Skeletal muscle tissue (tissue), 4 donors: ENCODE measurements around the gene SORCS3. TPM values are rescaled to one million over a fixed set of nuclear protein-coding genes. Genes with fewer than 3 reads are reported as not detected.

ENCODE experiments used
- H3K27ac ChIP-seq: one replicate; pipeline ENCODE4 v1.7.0; 2013; ENCODE audit warnings: mild to moderate bottlenecking, low read depth, low read length, inconsistent platforms
- H3K27me3 ChIP-seq, 3 donors: one replicate each; pipeline ENCODE4 v1.7.0; 2013; ENCODE audit warnings: low read length in 3 of 3; ENCODE audit not compliant: control insufficient read depth in 3 of 3, insufficient read depth in 3 of 3
- H3K36me3 ChIP-seq, 3 donors: one replicate each; pipeline ENCODE4 v1.7.0; 2013; ENCODE audit warnings: low read length in 3 of 3; ENCODE audit not compliant: control insufficient read depth in 3 of 3, insufficient read depth in 3 of 3
- H3K4me1 ChIP-seq, 3 donors: one replicate each; pipeline ENCODE4 v1.7.0; 2013; ENCODE audit warnings: low read length in 3 of 3, mild to moderate bottlenecking in 3 of 3; ENCODE audit not compliant: control insufficient read depth in 3 of 3, insufficient read depth in 3 of 3
- H3K4me3 ChIP-seq, 3 donors: one replicate each; pipeline ENCODE4 v1.7.0; 2013; ENCODE audit warnings: low read length in 3 of 3
- H3K9ac ChIP-seq, 3 donors: one replicate each; pipeline ENCODE4 v1.7.0; 2013; ENCODE audit warnings: low read length in 3 of 3, mild to moderate bottlenecking in 3 of 3, moderate library complexity in 2 of 3, low read depth in 1 of 3
- H3K9me3 ChIP-seq, 3 donors: one replicate each; pipeline ENCODE4 v1.7.0; 2013; ENCODE audit warnings: low read length in 3 of 3; ENCODE audit not compliant: control insufficient read depth in 3 of 3
- total RNA-seq: library from RNA; depleted of rRNA; stranded (reverse); fragments of >200 nt; gene quantifications from one replicate; pipeline ENCODE4 v1.2.3, GENCODE V29; 2014
- donor health status: Osteomylitis.

The SORCS3 gene
- total RNA-seq, 1 donor from 2014 or later, result 0.52 TPM

DNA sequence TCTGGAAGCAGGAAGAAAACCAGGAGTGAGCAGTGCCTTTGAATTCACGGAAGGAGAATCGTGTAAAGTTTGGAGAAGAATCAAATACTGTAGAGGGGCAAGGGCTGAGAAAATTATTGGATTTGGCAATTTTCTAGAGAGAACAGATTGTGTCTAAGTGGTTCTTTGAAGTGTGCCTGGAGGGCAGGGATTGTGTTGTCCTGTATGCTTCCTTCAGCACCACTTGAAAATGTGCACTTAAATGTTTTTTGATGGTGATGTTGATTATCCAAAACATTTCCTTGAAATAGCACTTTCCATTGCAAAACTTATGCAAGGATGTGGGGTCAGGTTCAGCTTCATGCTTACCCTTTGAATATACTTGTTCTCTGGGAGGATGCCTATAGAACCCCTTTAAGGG, 360.2 kb downstream of the SORCS3 start:
- H3K9me3 ChIP-seq, result no peaks in the 10 kb centered on the region
- H3K4me3 ChIP-seq, result no peak overlapping the region
- no peak overlapping the region for H3K27ac ChIP-seq
- no peaks in the 10 kb centered on the region for H3K4me1 ChIP-seq
- no peak overlapping the region for H3K9ac ChIP-seq
- H3K36me3 ChIP-seq, result no peaks in the 10 kb centered on the region
- H3K27me3 ChIP-seq, result no peaks in the 10 kb centered on the region

DNA sequence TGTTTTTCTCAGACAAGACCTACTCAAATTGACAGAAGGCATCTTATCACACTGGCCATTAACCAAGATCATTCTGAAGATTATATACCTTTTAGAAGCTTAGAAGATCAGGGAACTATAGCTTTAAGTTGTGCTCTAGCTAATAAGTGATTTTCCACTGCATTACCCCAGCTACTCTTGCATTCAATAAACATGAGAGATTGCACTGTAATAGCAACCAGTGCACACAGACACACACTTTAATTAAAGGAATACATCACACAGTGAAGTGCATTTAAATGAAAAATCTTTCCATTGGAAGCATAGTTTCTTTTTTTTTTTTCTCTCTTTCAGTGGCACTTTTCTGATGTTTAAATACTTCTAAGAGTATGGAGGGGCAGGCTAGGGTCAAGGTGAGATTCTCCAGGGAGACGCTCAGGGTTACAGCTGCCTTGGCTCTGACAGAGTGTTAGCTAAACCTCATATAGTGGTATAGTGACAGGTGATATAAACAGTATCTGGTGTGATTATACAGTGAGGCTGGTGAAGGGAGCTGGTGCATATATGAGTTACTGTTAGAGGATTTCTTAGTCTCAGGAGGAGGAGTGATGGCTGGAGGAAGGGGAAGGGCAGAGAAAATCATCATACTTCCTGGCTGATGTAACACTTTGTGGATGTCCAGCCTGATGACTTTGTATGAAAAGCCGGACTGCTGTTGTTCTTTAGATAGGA, 369.5 kb downstream of the SORCS3 start:
- Histone ChIP-seq H3K4me1 (no peaks in the 10 kb centered on the region), H3K27ac (no peak overlapping the region), H3K9me3 (no peaks in the 10 kb centered on the region)

DNA sequence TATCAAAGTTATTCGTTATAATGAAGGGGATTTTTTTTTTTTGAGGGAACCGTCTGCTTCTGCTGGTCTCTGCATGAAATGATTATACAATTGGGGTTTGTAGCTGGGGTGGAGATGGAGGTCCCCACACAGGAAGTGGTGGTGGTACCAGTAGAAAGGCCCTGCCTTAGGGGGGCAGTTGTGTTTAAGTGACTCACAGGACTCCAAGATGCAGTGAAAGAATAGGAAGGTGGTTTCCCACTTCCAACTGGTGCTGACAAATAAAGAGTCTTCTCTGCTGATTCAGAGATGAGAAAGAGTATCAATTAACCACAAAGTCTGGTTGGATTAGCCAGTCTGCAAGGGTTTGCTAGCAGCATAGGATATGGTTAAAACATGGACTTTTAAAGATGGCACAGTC, 376.0 kb downstream of the SORCS3 start:
- no peak overlapping the region for H3K9ac ChIP-seq
- no peaks in the 10 kb centered on the region for H3K27me3 ChIP-seq
- no peak overlapping the region for H3K27ac ChIP-seq
- H3K4me3 ChIP-seq, result no peak overlapping the region
- no peaks in the 10 kb centered on the region for H3K36me3 ChIP-seq
- H3K4me1 ChIP-seq, result no peaks in the 10 kb centered on the region
- no peaks in the 10 kb centered on the region for H3K9me3 ChIP-seq

More for the DNA sequence above, 369.5 kb downstream of the SORCS3 start:
- no peaks in the 10 kb centered on the region for H3K27me3 ChIP-seq
- H3K36me3 ChIP-seq, result no peaks in the 10 kb centered on the region
- no peak overlapping the region for H3K9ac ChIP-seq
- H3K4me3 ChIP-seq, result no peak overlapping the region

DNA sequence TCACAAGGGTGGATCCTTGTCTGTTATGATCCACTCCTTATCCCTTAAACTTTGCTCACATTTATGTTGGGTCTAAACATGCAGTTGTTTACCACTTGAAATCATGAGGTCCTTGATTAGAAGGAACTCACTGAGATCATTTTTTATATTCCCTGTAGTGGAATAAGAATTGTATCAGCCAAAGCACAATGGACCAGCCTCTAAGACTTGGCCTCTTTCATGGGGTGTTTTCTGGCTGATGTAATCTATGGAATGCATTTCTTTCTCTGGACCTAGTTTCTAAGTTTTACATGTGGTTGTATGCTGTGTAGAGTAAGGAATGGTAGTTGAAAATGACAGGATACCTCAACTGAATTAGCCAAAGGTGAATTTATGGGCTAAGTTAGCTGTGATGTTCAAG, 376.6 kb downstream of the SORCS3 start:
- H3K9ac ChIP-seq, result no peak overlapping the region
- H3K27ac ChIP-seq, result no peak overlapping the region
- H3K27me3 ChIP-seq, result no peaks in the 10 kb centered on the region
- no peaks in the 10 kb centered on the region for H3K9me3 ChIP-seq
- no peak overlapping the region for H3K4me3 ChIP-seq
- no peaks in the 10 kb centered on the region for H3K4me1 ChIP-seq
- no peaks in the 10 kb centered on the region for H3K36me3 ChIP-seq

GRCh38 chr10:105023211-105024111, 382.4 kb downstream of the SORCS3 start:
- Histone ChIP-seq H3K27me3 (no peaks in the 10 kb centered on the region), H3K4me1 (peaks cover 0 to 5% (median 0%) of the 10 kb centered on the region in 3 donors), H3K9ac (no peak overlapping the region), H3K9me3 (no peaks in the 10 kb centered on the region), H3K27ac (no peak overlapping the region), H3K36me3 (no peaks in the 10 kb centered on the region), H3K4me3 (no peak overlapping the region)

- Histone ChIP-seq H3K9ac (no peak overlapping the region), H3K4me1 (peaks cover 0 to 5% (median 0%) of the 10 kb centered on the region in 3 donors), H3K4me3 (no peak overlapping the region), H3K9me3 (no peaks in the 10 kb centered on the region), H3K27me3 (no peaks in the 10 kb centered on the region), H3K36me3 (no peaks in the 10 kb centered on the region), H3K27ac (no peak overlapping the region)
These were observed 383.1 kb downstream of the SORCS3 start for GRCh38 chr10:105024184-105024583.

DNA sequence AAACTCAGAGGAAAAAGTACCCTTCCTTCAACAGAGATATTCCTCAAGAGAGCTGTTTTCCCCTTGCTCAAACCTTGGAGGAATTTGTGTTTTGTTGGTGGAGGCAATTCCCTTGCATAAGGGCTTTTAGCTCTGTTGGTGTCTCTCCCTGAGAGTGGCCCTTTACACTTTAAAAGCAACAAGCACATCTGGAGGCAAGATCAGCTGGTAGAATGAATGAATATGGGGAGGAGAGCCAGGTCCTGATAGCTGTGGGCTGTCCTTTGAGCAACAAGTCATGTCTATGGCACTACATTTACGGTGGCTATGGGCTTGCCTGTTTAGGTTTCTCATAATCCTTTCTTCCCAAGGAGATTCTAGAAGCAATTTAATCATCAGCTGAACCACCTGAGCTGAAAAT, 384.0 kb downstream of the SORCS3 start:
- peaks cover 0 to 5% (median 0%) of the 10 kb centered on the region in 3 donors for H3K4me1 ChIP-seq
- no peak overlapping the region for H3K4me3 ChIP-seq
- H3K9ac ChIP-seq, result no peak overlapping the region
- no peaks in the 10 kb centered on the region for H3K27me3 ChIP-seq
- H3K9me3 ChIP-seq, result no peaks in the 10 kb centered on the region
- H3K36me3 ChIP-seq, result no peaks in the 10 kb centered on the region
- H3K27ac ChIP-seq, result no peak overlapping the region

GRCh38 chr10:105026566-105026965, 385.5 kb downstream of the SORCS3 start:
- Histone ChIP-seq H3K27ac (no peak overlapping the region), H3K9ac (no peak overlapping the region), H3K27me3 (no peaks in the 10 kb centered on the region)

GRCh38 chr10:105029286-105029685, 388.2 kb downstream of the SORCS3 start:
- Histone ChIP-seq H3K27ac (no peak overlapping the region), H3K27me3 (no peaks in the 10 kb centered on the region), H3K9me3 (no peaks in the 10 kb centered on the region), H3K9ac (no peak overlapping the region), H3K36me3 (no peaks in the 10 kb centered on the region), H3K4me1 (no peaks in the 10 kb centered on the region), H3K4me3 (no peak overlapping the region)

More at GRCh38 chr10:105026566-105026965, 385.5 kb downstream of the SORCS3 start:
- H3K4me3 ChIP-seq, result no peak overlapping the region
- H3K36me3 ChIP-seq, result no peaks in the 10 kb centered on the region
- peaks cover 0 to 5% (median 0%) of the 10 kb centered on the region in 3 donors for H3K4me1 ChIP-seq
- no peaks in the 10 kb centered on the region for H3K9me3 ChIP-seq

DNA sequence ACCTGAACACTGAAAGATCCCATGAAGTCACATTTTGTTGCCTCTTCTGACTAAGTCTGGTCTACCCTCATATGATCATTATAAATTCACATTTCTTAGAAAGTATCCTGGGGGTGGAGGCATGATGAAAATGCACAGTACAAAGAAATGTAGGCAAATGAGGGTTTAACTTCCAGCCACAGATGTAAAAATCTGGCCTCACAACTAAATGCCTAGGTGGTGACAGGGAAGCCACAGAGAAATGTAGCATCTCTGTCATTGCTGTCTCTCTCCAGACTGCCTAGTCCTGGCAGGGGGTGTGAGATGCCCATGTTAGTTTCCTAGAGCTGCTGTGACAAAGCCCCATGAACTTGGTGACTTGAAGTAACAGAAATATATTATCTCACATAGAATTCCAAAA, 395.9 kb downstream of the SORCS3 start:
- Histone ChIP-seq H3K4me1 (no peaks in the 10 kb centered on the region), H3K36me3 (no peaks in the 10 kb centered on the region), H3K9me3 (no peaks in the 10 kb centered on the region), H3K27me3 (no peaks in the 10 kb centered on the region), H3K27ac (no peak overlapping the region), H3K4me3 (no peak overlapping the region), H3K9ac (no peak overlapping the region)
